GM19240 (cell line): ENCODE measurements around the gene GPC1.
"Not testable (repeated sequence)": the region's sequence is repeated elsewhere in the genome, so short reads cannot be mapped to it uniquely, and the experiment has no call there.

ENCODE experiments used
- DNase-seq: peaks from one replicate; pipeline ENCODE4 v3.0.0; 2011; ENCODE audit warnings: low spot score; ENCODE audit not compliant: insufficient read length

GPC1 gene

DNA sequence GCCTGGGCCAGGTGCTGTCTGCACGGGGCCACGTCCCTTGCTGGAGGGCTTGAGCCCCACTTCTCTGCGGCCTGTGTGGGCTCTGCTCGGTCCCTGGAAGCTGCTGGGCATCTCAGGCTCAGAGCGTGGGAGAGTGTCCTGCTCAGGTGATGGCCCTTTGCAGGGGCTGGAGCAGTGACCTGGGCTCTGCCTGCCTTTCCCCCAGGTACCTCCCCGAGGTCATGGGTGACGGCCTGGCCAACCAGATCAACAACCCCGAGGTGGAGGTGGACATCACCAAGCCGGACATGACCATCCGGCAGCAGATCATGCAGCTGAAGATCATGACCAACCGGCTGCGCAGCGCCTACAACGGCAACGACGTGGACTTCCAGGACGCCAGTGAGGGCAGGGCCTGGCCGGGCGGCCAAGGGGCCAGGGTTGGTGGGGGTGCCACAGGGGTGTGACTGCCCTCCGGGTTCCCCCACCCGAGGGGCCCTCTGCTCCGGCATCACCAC is 29.9 kb downstream of the GPC1 start:
- no peak for DNase-seq

DNA sequence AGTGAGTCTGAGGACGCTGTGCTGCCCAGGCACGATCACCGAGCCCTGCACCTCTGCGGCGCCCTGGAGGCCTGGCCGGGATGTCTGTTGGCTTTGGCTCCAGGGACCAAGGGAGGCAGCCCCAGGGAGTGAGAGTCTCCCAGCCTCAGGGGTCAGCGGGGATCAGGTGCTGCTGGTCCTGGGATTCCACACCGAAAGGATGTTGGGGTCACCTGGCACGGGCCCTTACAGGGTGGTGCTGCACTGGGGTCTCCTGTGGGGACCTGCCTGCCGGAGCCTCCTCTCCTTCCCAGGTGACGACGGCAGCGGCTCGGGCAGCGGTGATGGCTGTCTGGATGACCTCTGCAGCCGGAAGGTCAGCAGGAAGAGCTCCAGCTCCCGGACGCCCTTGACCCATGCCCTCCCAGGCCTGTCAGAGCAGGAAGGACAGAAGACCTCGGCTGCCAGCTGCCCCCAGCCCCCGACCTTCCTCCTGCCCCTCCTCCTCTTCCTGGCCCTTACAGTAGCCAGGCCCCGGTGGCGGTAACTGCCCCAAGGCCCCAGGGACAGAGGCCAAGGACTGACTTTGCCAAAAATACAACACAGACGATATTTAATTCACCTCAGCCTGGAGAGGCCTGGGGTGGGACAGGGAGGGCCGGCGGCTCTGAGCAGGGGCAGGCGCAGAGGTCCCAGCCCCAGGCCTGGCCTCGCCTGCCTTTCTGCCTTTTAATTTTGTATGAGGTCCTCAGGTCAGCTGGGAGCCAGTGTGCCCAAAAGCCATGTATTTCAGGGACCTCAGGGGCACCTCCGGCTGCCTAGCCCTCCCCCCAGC is 30.5 kb downstream of the GPC1 start:
- DNase-seq: no peak

DNA sequence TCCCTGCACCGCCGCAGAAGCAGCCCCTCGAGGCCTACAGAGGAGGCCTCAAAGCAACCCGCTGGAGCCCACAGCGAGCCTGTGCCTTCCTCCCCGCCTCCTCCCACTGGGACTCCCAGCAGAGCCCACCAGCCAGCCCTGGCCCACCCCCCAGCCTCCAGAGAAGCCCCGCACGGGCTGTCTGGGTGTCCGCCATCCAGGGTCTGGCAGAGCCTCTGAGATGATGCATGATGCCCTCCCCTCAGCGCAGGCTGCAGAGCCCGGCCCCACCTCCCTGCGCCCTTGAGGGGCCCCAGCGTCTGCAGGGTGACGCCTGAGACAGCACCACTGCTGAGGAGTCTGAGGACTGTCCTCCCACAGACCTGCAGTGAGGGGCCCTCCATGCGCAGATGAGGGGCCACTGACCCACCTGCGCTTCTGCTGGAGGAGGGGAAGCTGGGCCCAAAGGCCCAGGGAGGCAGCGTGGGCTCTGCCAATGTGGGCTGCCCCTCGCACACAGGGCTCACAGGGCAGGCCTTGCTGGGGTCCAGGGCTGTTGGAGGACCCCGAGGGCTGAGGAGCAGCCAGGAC is 31.2 kb downstream of the GPC1 start:
- DNase-seq: peak; percentile 0

DNA sequence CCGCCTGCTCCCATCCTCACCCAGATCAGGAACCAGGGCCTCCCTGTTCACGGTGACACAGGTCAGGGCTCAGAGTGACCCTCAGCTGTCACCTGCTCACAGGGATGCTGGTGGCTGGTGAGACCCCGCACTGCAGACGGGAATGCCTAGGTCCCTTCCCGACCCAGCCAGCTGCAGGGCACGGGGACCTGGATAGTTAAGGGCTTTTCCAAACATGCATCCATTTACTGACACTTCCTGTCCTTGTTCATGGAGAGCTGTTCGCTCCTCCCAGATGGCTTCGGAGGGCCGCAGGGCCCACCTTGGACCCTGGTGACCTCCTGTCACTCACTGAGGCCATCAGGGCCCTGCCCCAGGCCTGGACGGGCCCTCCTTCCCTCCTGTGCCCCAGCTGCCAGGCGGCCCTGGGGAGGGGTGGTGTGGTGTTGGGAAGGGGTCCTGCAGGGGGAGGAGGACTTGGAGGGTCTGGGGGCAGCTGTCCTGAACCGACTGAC is 31.7 kb downstream of the GPC1 start:
- DNase-seq: peak; percentile 0

DNA sequence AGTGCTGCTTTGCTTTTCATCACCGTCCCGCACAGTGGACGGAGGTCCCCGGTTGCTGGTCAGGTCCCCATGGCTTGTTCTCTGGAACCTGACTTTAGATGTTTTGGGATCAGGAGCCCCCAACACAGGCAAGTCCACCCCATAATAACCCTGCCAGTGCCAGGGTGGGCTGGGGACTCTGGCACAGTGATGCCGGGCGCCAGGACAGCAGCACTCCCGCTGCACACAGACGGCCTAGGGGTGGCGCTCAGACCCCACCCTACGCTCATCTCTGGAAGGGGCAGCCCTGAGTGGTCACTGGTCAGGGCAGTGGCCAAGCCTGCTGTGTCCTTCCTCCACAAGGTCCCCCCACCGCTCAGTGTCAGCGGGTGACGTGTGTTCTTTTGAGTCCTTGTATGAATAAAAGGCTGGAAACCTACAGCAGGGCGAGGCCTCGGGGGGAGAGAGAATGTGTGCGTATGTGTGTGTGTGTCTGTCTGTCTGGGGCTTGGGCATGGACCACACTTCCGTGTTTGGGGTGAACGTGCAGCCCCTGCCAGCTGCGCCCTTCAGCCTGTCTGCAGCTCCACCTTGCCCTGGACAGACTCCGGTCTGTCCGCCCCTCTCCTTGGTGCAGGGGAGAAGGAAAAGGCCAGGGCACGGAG is 32.3 kb downstream of the GPC1 start:
- DNase-seq: peak; percentile 0

DNA sequence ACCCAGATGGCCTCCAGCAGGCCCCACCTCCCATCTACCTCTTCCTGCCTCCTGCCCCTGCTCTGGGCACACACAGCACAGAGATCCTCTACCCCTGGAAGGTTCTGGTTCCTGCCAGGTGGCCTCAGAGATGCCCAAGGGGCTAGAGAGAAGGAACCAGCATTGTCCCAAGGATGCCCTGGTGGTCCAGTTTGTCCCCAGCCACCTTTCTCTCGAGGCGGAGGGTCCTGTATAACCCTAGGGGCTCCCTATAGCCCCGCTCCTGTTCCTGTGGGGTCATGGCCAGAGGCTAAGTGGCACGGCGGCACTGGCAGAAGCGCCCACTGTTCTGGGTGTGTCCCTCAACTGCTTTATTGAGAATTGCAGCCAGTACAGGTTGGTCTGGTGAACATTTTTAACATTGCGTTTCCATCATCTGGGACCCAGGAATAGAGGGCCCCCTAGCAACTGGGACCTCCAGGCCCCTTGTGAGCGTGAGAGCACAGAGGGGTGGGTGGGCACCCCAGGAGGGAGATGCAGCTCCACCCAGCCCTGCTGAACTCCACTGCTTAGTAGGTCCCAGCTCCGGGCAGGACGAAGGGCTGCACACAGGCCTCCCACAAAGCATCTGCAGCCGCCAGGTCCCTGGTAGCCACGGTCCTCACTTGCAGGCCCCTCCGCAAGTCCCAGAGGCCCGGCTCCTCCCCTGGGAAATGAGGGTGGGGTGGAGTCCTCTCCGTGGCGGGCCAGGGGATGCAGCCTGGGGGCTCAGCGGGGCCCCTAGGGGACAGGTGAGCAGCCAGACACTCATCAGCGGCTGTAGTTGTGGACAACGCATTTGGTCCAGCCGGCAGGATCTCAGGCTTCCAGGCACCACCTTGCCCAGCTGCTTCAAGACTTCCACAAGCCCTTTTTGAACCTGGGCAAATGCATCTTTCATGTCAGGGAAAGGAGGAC is 33.1 kb downstream of the GPC1 start:
- DNase-seq: no peak

DNA sequence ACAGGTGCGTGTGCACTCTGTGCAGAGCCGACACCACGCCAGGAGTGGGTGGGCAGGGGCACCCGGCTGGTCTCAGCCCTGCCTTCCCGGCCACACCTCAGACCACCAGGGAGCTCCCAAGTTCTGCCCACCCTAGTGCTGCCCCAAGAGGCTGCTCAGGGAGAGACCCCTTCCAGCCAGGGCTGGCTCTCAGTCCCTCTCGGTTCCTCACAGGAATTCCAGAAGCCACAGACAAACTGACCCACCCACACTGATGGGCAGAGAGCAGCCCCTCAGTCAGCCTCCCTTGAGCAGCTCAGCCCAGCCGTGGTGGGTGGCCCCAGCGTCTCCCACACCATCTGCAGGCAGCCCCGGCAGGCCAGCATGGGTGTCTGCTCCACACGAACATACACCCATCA is 33.8 kb downstream of the GPC1 start:
- DNase-seq: no peak

DNA sequence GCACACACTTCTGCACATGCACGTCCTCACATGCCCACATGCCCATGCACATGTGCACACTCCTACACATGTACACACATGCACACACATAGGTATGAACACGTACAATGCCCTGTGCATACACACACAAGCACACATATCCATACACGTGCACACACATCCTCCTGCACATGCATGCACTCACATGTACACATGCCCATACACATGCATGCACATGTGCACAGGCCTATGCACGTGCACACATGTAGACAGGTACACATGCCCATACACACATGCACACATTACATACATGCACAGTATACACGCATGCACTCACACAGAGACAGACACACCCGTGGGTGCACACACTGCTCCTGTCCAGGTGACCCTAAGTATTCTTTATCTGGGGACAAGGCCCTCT is 34.3 kb downstream of the GPC1 start:
- no peak for DNase-seq

DNA sequence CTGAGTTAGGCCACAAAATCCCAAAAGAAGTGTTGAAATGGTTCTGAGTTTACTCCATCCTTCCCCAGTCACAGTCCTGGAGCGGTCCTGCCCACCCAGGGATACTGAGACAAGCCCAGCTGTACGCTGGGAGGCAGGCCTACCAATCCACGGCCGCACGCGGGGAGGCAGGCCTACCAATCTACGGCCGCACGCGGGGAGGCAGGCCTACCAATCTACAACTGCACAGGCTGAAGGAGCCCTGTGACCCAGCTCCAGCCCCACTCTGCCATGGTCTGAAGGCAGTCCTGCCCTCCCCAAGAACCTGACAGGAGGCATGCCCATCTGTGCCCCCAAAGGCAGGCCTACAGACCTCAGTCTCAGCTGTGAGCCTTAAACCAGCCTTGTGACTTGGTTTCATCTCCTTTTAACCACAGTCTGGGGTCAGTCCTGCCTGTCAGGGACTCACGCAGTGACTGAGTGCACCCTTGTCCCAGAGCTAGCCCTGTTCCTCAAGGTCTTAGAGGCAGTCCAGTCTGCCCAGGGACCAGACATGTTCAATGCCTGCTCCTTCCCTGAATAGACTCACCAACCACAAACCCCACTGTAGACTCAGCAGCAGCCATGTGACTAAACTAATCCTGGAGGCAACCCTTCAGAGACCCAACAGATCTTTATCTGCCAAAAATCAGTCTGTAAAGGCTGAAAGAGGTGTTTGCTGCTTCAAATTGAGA is 36.8 kb downstream of the GPC1 start:
- no peak for DNase-seq

DNA sequence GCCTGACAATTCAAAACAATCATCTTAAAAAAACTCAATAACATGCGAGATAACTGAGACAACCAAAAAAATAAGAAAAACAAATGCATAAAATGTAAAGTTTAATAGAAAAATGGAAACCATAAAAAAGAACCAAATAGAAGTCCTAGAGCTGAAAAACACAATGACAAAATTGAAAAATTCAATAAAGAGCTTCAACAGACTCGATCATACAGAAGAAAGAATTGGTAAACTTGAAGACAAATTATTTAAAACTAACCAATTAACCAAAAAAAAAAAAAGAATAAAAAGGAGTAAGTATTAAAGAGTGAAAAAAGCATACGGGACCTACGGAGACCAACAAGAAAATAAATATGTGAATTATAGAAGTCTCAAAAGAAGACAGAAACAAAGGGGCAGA is 37.7 kb downstream of the GPC1 start:
- DNase-seq: no peak

DNA sequence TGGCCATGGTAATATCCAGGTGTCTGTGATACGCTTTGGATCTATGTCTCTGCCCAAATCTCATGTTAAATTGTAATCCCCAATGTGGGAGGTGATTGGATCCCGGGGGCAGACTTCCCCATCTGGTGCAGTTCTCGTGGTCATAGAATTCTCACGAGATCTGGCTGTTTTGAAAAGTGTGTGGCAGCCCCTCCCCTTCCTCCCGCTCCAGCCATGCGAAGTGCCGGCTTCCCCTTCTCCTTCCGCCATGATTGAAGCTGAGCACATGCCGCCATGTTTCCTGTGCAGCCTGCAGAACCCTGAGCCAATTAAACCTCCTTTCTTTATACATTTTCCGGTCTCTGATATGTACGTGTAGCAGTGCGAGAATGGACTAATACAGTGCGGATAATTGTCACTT is 42.5 kb downstream of the GPC1 start:
- DNase-seq: no peak

DNA sequence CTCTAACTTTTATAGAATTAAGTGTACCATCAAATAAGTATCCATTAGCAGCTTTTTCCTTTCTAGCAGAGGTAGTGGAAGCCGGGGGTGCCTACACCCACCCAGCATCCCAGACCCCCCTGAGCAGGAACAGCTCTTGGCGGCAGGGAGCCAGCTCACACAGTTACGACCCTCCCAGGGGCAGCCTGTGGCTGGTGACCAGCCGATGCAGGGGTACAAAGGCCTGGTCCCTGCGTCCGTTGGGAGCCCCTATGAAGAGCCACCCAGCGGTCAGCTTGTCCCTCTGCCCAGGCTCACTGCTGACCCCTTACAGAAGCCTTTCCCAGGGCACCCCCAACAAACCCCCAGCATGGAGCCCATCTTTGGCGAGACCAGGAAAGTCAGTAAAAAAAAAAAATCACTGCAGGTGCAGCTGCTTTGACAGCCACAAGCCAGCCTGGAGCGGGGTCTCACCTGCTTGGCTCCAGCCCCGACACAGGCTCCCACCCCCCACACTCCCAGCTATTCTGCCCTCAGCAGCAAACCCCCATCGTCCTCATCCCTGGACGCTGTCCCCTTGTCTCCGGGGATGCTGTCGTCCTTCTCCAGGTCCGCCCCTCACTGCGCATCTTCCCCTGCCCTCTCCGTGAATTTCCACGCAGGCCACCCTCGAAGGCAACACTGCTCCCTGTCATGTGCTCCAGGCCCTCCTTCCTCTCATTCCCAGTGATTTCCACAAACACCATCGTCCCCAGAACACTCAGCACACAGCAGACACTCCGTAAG is 43.1 kb downstream of the GPC1 start:
- no peak for DNase-seq

DNA sequence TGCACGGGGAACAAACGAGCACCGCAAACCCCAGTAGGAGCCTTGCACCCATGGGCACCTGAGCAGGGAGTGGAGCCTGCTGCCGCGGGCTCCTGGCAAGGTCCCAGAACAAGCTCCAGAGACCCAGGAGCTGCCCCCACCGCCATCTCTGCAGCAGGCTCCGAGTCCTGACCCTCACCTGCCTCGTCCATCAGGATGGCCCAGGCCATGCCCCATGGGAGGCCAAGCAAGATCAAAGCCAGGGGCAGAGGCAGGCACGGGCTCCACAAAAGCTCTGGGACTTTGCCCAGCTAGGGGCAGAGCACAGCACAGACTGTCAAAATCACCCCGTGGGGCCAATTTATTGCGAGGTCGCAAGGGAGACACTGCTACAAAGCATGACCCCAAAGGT is 43.6 kb downstream of the GPC1 start:
- DNase-seq: no peak

DNA sequence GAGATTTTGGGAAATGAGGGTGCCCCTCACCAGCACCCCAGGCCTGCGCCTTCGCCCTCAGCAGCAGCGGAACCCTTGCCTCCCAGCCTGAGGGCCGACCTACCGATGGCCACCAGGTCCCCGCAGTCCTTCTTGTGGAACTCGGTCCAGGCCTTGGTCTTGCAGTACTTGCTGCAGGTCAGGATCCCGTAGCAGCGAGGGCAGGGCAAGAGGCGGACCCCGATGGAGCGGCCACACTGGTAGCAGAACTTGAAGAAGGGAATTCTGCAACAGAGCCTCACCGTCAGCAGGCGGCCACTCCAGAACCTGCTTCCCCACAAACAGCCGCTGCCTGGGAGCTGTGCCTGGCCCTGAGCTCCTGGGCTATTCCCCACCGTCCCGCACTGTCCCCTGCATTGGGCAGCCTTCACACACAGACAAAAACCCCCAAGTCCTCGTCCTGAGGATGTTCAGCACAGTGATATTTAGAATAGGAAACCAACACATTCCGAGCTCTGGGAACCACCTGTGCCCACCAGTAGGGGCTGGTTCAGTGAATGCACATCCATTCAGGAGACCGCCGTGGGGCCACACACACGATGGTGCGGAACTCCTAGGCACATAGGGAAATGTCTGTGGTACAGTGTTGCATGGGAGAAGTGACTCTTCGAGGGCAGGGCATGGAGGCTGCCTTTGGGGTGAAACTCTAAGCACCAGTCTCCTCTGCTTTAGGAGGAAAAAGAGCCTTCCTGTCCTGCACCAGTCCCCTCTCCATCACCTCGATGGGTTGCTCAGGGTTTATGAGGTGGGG is 45.6 kb downstream of the GPC1 start:
- no peak for DNase-seq

DNA sequence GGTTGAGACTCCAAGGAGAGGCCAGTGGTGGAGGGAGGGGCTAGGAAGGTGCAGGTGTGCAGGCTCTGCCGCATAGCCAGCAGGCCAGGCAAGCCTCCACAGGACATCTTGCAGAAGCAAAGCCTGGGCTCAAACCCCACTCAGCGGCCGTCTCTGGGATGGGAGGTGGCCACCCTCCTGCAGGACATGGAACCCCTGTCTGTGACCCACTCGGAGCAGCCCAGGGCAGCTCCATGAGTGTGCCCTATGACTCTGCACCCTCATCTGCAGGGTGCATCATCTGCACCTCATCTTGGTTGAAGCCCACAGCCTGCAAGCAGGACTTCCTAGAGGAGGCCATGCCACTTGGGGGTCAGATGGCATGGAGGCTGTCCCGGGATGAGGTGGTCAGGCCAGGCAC is 46.3 kb downstream of the GPC1 start:
- DNase-seq: no peak

DNA sequence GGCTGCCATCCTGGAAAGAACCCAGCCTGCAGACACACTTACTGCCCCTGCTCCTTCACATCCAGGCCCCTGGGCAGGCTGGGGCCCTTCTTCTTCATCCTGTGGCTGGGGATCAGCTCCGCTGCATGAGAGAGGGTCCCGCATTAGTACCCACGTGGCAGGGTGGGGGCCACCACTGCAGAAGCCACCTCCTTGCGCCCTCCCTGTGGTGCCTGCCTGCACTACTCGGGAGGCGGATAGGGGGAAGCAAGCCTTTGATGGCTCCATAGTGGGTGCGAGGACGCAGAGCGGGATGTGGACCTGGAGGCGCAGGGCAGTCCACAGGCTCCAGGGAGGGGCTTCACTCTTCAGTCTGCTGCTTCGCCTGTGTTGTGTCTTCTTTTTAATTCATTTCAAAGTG is 46.7 kb downstream of the GPC1 start:
- no peak for DNase-seq

DNA sequence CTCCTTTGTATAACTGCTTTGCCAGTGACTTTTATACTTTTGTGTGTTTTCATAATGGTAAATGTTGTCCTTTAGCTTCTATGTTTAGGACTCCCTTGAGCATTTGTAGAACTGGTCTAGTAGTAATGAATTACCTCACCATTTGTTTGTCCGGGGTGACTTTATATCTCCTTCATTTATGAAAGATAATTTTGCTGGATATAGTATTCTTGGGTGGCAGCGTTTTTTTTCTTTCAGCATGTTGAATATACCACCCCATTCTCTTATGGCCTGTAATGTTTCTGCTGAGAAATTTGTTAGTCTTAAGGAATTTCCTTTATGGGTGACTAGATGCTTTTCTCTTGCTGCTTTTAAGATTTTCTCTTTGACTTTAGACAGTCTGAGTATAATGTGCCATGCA is 56.0 kb downstream of the GPC1 start:
- no peak for DNase-seq

DNA sequence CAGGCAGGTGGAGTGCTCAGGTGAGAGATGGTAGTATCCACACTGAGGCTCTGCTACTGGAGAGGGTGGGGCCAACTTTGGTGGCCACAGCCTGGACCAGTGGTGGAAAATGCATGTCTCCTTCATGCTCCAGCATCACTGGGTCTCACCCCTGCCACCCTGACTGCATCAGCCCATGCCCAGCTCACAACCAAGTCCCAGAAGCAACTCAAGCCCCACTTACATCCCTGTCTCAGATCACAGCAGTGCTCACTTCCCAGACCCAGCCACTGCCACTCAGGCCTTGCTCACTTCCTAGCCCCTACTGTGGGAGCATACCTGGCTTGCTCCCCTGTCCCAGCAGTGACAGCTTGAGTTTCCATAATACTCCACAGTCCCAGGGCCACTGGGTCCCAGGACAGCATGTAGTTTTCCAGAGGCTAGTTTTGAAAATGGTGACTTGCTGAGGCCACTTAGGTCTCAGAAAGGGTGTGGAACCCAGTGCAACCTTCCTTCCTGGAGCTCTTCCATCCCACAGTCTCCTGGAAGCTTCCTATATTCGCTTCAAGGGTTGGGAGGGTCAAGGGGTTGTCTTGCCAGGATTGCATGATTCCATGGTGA is 58.8 kb downstream of the GPC1 start:
- DNase-seq: no peak

DNA sequence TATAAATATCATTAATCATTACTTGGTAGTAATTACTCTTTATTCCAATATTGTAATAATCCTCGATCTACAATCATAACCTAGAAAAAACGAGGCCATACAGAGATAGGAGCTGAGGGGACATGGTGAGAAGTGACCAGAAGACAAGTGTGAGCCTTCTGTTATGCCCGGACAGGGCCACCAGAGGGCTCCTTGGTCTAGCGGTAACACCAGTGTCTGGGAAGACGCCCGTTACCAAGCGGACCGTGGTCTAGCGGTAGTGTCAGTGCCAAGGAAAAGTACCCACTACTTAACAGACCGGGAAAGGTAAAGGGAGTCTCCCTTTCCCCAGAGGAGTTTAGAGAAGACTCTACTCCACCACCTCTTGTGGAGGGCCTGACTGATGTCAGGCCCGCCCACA is 59.5 kb downstream of the GPC1 start:
- not testable (repeated sequence) for DNase-seq
